NCI-H2171 (cell line): ENCODE results near the gene H19.

Source experiments
- DNase-seq: peaks from one replicate; lab custom pipeline; 2025; lab: John Stamatoyannopoulos, UW

The H19 gene

DNA sequence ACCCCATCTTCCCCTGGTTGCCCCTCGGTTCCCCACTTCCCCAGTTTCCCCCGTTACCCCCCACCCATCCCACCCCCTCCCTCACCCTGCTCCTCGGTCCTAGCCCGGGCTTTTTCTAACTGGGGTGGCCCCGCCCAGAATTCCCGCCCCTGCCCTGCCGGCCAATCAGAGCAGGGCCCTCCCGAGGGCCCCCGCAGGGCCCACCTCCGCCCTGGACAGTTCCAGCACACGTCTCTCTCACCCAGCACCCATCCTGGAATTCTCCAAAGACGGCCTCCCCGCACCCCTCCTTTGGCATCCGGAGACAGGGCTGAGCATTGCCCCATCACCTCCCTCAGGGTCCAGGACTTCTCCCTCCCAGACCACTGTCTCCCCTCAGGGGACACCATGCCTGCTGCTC is at the start of gene H19:
Gene H19 (minus strand): TSS at position 88 of the 400 bp plus-strand sequence.
- DNase-seq: no peak

DNA sequence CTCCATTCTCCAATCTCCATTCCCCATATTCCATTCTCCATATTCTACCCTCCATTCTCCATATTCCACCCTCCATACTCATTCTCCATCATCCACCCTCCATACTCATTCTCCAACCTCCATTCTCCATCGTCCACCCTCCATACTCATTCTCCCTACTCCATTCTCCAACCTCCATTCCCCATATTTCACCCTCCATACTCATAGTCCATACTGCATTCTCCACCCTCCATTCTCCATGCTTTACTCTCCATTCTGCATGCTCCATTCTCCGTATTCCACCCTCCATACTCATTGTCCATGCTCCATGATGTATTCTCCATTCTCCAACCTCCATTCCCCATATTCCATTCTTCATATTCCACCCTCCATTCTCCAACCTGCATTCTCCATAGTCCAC is 44.3 kb upstream of the H19 start:
- DNase-seq: no peak

DNA sequence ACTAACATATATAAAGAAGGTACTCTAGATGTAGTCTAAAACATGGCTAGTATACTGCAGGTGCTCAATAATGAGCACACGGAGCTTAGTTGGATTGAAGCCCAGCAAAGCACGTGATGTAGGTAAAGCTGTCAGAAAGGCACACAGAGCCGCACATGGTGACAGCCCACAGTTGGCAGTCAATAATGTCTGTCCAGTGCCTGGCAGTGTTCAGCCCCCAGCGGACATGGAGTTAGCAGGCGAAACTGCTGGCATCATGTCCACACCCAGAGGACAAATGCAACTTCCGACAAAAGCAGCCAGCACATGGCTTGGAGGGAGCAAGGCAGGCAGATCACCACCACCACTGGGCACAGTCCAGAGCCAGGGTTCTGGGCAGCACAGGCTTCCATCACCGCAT is 43.5 kb upstream of the H19 start:
- no peak for DNase-seq

DNA sequence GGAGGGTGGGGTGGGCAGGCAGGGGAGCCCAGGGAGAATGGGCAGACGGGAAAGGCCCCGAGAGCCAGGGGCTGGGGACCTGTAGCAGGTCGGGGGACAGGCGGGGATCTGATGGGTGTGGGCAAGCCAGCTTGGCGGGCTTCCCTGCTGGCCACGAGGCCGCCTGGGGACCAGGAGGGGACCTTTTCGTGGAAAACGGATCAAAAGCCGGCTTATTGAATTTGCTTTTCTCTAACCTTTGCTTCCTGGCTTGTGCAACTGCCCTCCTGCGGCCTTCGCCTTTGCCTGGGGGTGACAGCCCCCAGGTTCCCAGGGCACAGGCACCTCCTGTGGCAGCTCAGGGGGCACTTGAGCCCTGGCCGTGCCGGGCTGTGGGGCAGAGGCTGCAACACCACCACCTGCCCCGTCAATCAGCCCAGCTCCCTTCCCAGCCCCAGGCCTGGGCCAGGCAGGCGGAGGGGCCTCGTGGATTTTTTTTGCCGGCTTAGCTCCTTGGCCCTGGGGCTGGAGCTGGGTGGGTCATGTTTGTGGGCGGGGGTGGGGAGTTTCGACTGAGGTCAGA is 41.6 kb upstream of the H19 start:
- DNase-seq: no peak

DNA sequence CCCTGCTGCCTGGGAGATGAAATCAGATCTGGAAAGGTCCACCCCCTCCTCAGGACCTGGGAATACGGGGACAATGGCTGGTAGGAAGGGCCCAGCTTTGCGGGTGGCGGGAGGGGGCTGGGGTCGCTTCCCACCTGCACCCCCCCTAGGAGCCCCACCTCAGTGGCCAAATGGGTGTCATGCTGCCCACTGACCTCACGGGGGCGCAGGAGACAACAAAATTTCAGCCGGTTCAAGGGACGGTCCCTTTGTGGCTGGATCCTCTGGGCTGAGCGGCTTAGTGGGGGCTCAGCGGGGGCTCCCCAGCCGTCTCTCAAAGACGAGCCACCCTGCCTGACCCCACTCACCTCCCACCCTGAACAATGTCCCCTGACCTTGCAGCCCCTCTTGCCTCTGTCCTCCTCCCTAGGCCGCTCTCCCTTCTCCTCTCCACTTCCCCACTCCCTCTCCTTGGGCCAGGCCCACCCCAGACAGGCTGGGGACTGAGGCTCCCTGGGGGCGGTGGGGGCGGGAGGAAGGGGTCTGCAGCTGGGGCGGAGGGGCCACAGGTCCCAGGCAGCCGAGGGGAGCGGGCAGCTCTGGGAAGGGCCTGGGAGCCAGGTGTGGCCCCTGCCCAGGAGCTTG is 39.3 kb upstream of the H19 start:
- no peak for DNase-seq

DNA sequence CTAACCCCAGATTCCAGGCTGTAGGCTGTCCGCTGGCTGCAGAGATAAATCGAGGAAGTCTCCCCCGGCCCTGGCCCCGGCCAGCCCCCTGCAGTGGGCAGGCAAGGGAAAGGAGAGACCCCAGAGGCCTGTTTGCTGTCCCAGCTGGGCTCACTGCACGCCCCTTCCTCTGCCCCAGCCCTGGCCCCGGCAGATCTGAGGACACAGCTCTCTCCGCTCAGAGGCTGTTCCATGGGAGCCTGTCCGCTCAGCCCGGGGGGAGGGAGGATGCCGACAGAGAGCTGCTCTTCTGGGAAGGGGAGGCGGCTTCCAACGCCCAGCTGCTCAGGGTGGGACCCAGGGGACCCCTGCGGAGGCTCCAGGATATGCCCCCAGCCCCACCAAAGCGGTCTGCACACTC is 37.7 kb upstream of the H19 start:
- no peak for DNase-seq

DNA sequence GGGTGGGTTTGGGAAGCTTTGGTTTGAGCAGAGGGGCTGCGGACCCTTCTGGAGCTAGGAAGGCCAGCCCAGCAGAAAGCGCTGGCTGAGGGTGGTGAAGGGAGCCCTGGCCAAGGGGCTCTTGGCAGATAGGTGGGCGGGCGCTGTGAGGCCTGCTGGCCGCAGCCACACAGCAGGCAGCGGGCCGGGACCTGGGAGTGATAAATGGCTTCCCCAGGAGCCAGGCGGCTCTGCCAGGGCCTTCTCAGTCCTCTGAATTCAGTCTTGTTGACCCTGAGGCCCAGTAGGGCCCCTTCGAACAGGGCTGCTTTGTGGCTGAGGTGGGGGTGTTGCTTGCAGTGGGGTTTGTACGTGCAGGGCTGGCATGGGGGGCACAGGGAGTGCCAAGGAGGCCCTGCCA is 33.4 kb upstream of the H19 start:
- DNase-seq: no peak

DNA sequence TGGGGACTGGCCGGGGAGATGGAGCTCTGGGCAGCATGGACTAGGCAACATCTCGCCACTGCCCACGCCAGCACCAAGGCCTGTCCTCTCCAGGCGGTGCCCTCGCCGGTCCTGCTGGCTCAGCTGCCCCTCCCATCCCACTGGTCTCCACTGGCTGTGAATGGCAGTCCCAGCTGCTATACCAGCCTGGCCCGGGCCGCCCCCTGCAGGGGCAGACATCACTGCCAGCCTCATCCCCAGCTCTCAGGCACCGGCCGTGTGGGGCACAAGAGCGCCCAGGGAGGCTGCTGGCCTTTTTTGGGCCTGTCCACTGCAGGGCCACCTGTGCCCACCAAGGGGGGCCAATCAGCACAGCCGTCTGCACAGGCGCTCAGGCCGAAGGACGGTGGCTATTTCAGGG is 30.1 kb upstream of the H19 start:
- DNase-seq: no peak

DNA sequence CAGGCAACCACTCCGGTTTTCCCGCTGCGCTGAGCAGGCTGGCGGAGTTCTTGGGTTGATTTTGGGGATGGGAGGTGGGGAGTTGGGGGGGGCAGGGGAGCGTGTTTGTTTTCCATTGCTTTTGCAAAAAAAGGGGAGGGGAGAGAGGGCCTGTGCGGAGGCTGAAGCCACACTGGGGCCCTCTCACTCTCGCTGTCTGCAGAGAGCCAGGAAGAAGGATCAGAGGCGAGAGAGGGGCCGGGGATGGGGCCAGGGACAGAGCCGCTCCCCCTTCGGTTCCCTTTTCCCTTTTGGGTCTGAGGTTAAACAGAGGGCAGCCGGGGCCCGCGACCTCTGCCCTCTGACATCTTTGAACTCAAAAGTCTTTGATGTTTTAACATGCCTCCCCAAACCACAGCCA is 17.4 kb upstream of the H19 start:
- DNase-seq: no peak

DNA sequence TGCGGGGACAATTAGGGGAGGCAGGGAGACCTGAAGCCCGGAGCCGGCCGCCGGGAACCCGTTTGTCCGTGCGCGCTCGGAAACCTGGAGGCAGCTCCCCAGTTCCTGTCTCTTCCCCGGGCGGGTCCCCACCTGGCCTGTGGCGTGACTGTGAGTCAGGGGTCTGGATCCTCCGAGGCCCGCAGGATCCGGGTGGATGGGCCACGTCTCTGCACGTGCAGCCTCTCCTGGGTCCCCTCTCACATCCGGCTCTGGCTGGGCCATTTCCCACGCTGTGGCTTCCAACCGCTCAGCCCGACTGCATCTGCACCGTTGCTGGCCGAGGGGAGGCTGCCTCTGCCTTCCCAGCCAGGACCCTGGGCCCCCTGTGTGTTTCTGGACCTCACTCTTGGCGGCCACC is 14.8 kb upstream of the H19 start:
- no peak for DNase-seq

DNA sequence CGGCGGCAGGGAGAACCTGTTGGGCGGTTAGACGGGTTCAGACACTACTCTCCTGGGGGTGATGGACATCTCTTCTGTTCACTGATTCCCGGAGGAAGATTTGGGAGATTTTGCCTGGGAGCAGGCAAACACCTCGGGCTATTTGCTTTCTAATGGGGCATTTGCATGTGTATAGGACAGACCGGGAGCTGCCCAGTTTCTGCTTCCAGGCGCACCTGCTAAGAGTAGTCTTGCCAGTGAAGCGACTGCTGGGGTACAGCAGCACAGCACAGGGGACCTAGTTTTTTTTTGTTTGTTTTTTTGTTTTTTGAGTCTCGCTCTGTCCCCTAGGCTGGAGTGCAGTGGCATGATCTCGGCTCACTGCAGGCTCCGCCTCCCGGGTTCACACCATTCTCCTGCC is 6.8 kb upstream of the H19 start:
- DNase-seq: no peak

DNA sequence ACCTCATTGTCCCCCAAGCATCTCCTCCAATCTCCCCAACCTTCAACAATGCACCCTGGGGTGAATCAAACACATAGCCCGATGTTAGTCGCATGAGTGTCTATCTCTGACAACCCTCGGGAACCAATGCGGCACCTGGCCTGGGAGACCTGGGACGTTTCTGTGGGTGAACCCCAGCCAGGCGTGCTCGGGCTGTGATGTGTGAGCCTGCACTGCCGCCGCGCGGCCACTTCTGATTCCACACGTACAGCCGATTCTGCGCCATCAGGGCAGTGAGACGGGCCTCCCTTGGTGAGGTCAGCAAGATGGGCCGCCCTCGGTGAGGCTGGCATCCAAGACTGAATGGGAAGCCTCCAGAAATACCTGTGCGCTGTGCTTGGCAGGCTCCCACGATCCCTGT is 5.2 kb upstream of the H19 start:
- DNase-seq: no peak

DNA sequence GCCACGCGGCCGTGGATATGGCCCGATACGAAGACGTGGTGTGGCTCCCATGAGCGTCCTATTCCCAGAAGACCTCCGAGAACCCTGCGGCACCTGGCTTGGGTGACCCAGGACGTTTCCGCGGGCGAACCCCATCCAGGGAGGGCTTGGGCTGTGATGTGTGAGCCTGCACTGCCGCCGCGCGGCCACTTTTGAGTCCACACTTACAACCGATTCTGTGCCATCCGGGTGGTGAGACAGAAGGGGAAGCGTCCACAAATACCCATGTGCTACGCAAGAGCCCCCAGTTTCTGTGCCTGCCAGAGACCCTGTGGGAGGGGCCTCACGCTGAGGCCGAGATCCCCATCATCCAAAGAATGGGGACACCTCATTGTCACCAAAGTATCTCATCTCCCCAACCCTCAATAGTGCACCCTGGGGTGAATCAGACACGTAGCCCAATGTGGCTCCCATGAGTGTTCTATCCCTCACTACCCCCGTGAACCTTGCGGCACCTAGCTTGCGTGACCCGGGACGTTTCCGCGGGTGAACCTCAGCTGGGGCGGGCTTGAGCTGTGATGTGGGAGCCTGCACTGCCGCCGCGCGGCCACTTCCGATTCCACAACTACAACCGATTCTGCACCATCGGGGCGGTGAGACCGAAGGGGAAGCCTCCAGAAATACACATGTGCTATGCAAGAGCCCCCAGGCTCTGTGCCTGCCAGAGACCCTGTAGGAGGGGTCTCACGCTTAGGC is 4.6 kb upstream of the H19 start:
- DNase-seq: no peak

DNA sequence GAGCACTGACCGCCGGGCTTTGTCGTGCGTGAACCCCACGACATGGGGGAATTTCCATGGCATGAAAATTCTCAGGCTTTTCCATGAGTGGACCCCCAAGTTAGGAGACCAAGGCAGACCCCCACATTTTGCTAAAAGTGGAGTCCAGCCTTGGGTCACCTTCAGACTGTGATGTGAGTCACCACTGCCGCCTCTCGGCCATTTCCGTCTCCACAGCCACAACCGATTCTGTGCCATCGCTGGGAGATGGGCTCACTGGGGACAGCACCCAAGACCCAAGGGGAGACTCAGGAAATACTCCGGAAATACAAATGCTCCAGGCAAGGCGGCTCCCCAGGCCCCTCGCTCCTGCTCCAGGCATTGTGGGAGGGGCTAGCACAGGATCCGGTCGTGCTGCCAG is 1.2 kb upstream of the H19 start:
- no peak for DNase-seq

DNA sequence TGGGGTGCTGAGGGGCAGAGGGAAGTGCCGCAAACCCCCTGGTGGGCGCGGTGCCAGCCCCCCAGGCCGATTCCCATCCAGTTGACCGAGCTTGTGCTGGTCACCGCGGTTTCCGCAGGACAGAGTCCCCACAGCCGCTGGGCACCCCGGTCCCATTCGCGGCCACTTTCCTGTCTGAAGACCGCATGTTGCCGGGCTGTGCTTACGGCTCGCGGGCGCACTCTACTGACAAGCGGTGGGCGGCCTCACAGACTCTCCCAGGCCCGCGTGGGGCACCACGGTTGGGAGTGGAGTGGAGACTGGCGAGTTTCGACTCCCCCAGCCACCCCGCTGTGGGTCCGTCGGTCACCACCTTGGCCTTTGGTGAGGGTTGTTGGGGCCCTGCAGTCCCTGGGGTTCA is 648 bp upstream of the H19 start:
- no peak for DNase-seq

DNA sequence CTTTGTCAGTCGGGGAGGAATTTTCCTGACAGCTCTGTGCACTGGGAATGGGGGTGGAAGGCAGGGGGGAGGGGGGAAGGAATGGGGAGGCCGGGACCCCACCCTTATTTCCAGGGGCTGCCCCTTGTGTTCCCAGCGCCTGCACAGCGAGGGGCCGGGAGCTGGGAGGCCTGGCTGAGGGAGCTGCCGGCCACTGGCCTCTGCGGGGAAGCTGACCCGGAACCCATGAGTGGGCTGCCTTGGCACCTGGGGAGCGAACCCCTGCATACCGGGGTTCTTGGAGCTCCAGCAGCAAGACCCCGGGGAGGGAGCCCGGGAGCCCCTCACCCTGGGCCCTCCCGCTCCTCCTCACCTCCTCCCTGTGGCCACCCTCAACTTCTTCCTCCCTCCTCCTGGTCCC is 3.5 kb downstream of the H19 start:
- DNase-seq: no peak

DNA sequence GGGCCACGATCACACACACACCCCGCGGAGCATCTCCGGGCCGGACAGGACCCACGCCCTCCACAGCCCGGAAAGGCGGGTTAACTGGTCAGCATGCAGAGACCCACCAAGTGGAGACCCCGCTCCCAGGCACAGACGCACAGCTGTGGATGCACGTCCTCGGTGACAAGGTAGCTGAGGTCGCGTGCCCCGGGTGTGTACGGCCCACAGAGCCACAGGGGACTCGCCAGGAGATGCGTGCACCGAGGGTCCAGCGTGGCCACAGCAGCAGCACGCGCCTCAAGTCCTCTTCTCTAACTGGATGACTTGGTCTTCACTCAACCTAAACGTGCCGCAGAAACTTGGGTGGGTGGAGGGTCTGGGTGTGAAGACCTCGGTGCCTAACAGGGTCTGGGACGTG is 5.5 kb downstream of the H19 start:
- DNase-seq: no peak

DNA sequence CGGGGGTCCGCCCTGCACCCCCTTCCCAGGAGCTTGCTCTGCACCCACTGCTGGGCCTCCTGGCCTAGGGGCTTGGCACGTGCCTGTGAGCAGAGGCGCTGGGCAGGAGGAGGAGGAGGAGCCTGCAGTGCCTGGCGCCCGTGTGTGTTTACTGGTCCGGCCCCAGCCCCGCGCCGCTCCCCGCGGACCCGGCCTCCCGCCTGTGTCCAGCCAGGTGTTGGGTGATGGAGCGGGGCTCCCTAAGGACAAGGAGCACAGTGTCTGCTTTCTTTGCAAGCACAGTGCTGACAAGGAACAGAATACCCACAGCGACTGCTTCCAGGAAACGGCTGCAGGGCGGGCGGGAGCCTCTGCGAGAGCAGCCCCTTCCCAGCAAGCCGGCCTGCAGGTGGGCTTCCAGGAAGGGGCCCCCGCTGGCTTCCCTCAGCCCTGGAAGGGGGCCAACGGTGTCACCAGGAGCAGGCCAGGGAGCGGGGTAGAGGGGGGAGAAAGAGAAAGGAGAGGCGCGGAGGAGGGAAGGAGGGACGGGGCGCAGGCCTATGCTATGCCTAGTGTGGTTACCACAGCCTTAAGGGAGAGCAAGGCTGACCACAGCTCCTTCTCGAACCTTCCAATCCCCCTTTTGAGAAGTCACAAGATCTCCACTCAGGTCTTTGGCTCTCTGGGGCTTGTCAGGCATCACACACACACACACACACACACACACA is 6.6 kb downstream of the H19 start:
- no peak for DNase-seq

DNA sequence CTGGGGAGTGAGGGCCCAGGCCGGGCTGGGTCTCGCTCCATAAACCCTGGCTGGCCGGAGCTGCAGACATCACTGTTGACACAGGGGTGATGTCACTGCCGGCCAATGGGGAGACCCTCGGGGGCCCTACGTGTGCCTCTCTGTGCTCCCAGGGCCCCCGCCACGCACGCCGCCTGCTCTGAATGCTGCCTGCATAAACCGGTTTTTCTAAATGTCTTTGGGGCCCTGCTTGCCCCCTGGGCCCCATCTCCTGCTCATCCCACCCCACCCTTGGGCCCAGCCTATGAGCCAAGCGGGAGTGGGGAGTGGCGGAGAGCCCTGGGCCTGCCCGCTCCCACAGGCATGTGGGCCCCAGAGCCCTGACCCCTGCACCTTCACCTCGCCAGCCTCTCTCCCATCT is 7.7 kb downstream of the H19 start:
- no peak for DNase-seq

DNA sequence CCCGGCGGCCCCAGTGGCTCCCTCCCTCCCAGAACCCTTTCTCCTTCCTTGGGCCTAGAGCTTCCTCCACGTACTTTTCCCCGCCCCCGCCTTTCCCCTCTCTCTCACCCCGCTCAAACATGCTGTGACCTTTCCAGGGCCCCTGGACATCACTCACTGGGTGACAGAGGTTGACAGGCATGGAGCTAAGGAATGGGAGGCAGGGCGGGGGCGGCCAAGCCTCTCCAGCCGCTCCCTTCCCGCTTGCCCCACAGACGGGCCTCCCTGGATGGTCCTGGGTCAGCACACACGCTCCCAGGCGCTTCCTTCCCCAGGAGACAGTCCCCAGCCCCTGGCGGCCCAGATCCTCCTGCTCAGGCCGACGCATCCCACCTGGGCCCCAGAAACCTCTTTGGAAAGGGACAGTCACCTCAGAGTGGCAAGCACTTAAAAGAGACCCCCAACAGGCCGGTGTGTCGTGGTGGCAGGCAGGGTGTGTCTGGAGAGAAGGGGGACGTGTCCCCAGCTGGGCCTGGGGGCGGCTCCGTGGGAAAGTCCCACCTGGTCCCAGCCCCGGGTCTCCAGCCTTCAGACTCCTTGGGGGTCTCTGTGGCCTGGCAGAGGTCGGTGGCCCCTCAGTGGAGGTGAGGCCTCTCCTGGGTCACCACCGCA is 8.8 kb downstream of the H19 start:
- no peak for DNase-seq

DNA sequence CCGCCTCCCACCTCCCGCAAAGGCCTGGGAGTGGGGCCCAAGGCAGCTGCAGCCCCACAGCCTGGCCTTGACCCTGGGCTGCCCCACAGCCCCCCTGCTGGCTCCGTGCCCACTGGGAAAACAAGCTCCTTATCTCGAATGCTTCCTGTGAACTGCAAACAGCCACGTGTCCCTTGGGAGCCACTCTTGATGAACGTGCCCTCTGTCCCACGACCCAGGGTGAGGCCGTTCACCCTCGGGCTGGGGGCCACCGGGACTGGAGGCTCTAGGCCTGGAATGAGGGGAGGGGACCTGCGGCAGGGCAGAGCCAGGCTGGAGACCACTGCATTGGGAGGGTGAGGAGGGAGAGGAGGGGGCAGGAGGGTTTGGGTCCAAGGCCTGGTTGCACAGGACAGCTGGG is 9.5 kb downstream of the H19 start:
- no peak for DNase-seq

DNA sequence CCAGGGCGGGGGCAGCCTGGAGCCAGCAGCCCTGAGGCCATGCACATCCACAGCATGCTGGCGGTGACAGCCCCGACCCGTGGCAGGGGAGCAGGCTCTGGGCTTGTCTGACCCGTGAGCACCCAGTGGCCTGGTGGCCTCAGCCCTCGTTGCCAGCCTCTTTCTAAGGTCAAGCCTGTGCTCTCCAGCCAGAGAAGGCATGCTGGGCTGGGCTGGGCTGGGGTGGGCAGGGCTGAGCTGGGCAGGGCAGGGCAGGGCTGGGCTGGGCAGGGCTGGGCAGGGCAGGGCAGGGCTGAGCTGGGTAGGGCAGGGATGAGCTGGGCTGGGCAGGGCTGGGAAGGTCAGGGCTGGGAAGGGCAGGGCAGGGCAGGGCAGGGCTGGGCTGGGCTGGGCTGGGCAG is 10.6 kb downstream of the H19 start:
- DNase-seq: no peak

DNA sequence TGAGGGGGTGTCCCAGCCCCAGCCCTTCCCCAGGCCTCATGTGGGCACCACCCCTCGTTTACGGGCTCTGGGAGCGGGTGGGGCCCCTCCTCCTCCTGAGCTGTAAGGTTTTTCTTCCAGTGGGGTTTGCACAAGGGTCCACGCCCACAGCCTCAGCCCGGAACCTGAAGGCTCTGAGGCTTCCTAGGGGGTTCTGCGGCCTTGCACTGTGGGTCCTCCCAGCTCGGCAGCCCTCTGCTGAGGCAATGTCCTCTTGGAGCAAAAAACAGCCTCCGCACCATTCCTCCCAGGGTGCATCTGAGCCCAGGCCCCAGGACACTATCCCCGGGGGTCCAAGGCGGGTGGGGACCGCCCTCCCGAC is 14.1 kb downstream of the H19 start:
- no peak for DNase-seq
